Breast epithelium (tissue), 3 donors: Measurements from ENCODE around the gene FAM78B.

Experiments
- CTCF ChIP-seq, 3 donors: fragments of 450-650 bp; IDR thresholded peaks; one replicate each; pipeline ENCODE4 v1.5.1; 2016 to 2017; ENCODE audit warnings: antibody characterized with exemption in 3 of 3, mild to moderate bottlenecking in 3 of 3, moderate library complexity in 3 of 3
- POLR2AphosphoS5 ChIP-seq, 3 donors: sonication (generic); formaldehyde crosslinking; IDR thresholded peaks; one replicate each; pipeline ENCODE4 v1.6.1; 2017; ENCODE audit warnings: antibody characterized with exemption in 3 of 3

- TF ChIP-seq CTCF (IDR thresholded peaks at IDR 0.05) (no peak), POLR2AphosphoS5 (IDR thresholded peaks at IDR 0.05) (no peak)
Measured at GRCh38 chr1:166032572-166033371, 134.0 kb downstream of the FAM78B start.
